Measurements from ENCODE around the gene PRSS56. TPM values are rescaled to one million over a fixed set of nuclear protein-coding genes. Genes with fewer than 3 reads are reported as not detected.
"Not testable (repeated sequence)": the region's sequence is repeated elsewhere in the genome, so short reads cannot be mapped to it uniquely, and the experiment has no call there.

Gene PRSS56
- polyA plus RNA-seq, 1 donor from 2014 or later, result 0.16 TPM

DNA sequence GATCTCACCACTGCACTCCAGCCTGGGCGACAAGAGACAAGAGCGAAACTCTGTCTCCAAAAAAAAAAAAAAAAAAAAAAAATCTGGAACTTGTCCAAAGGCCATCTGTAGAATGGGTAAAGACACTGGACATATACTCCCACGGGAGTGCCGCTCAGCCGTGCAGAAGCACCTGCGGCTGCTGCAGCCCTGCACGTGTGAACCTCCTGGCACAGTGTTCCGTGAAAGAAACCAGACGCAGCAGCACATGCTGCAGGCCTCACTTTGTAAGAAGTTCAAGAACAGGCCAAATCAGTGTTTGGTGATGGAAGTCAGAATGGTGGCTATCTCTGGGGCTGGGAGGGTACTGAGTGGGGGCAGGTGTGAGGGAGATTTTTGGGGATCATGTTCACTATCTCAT, 12.2 kb downstream of the PRSS56 start:
- Histone ChIP-seq H3K4me3 (ENCODE audit: low read length) (no peak overlapping the region), H3K36me3 (ENCODE audit: insufficient read depth, low read length) (no peaks in the 10 kb centered on the region), H4K20me1 (ENCODE audit: insufficient read depth) (no peaks in the 10 kb centered on the region), H2AFZ (ENCODE audit: low read depth, low read length) (no peak overlapping the region), H3F3A (ENCODE audit: insufficient read depth, low read length, poor library complexity, severe bottlenecking) (no peaks in the 10 kb centered on the region), H3K9me2 (ENCODE audit: insufficient read depth, low read length) (no peaks in the 10 kb centered on the region), H3K9ac (ENCODE audit: low read length) (no peak overlapping the region), H3K9me3 (ENCODE audit: low read length) (no peaks in the 10 kb centered on the region), H3K27me3 (ENCODE audit: insufficient read depth, low read depth, low read length) (no peaks in the 10 kb centered on the region), H3K4me2 (ENCODE audit: low read length) (no peak overlapping the region), H3K79me2 (replicated peaks; ENCODE audit: insufficient read depth, low read length) (no peaks in the 10 kb centered on the region), H3K27ac (ENCODE audit: low read length) (no peak overlapping the region)
- TF ChIP-seq TAF1 (IDR thresholded peaks at IDR 0.05; ENCODE audit: low read depth) (no peak), MXI1 (conservative IDR thresholded peaks at IDR 0.05; ENCODE audit: poor library complexity, severe bottlenecking) (no peak), RAD21 (conservative IDR thresholded peaks at IDR 0.05) (no peak), EP300 (conservative IDR thresholded peaks at IDR 0.05; ENCODE audit: poor library complexity, severe bottlenecking) (no peak)

- not testable (repeated sequence) for H3K9me2 ChIP-seq (ENCODE audit: insufficient read depth, low read length); H4K20me1 ChIP-seq (ENCODE audit: insufficient read depth); H3K36me3 ChIP-seq (ENCODE audit: insufficient read depth, low read length); H3K79me2 ChIP-seq (replicated peaks; ENCODE audit: insufficient read depth, low read length); H3K9ac ChIP-seq (ENCODE audit: low read length); H3F3A ChIP-seq (ENCODE audit: insufficient read depth, low read length, poor library complexity, severe bottlenecking); H3K4me3 ChIP-seq (ENCODE audit: low read length); H3K27ac ChIP-seq (ENCODE audit: low read length); H3K9me3 ChIP-seq (ENCODE audit: low read length); H3K27me3 ChIP-seq (ENCODE audit: insufficient read depth, low read depth, low read length); H3K4me2 ChIP-seq (ENCODE audit: low read length); H2AFZ ChIP-seq (ENCODE audit: low read depth, low read length)
These were observed 12.6 kb downstream of the PRSS56 start for GRCh38 chr2:232532821-232533220.

DNA sequence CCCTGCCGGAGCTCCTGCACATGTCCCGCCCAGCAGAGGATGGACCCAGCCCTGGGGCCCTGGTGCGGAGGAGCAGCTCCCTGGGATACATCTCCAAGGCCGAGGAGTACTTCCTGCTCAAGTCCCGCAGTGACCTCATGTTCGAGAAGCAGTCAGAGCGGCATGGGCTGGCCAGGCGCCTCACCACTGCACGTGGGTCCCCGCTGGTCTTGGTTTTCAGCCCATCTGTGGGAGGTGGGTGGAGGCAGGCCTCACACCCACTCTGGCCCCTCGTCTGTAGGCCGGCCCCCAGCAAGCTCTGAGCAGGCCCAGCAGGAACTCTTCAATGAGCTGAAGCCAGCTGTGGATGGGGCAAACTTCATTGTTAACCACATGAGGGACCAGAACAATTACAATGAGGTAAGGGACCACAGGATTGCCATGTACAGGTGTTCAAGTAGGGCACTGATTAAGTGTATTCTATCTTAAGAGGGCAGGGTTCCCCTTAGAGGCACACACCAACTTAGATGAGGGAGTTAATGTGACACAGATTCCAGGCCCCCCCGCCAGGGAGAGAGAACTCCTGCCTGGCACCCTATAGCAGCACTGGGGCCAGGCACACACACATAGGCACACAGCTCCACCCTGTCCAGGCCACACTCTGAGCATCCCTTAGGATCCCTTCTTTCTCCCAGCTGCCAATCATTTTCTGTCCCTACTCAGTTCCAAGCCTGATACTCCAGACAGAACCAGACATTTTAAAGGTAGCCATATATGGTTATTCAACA, 13.9 kb downstream of the PRSS56 start:
- Histone ChIP-seq H3K4me2 (ENCODE audit: low read length) (no peak overlapping the region), H3K79me2 (replicated peaks; ENCODE audit: insufficient read depth, low read length) (no peaks in the 10 kb centered on the region), H4K20me1 (ENCODE audit: insufficient read depth) (no peaks in the 10 kb centered on the region), H2AFZ (ENCODE audit: low read depth, low read length) (no peak overlapping the region), H3K27ac (ENCODE audit: low read length) (no peak overlapping the region), H3F3A (ENCODE audit: insufficient read depth, low read length, poor library complexity, severe bottlenecking) (no peaks in the 10 kb centered on the region), H3K36me3 (ENCODE audit: insufficient read depth, low read length) (no peaks in the 10 kb centered on the region), H3K9ac (ENCODE audit: low read length) (no peak overlapping the region), H3K9me2 (ENCODE audit: insufficient read depth, low read length) (no peaks in the 10 kb centered on the region), H3K27me3 (ENCODE audit: insufficient read depth, low read depth, low read length) (no peaks in the 10 kb centered on the region), H3K4me3 (ENCODE audit: low read length) (no peak overlapping the region), H3K9me3 (ENCODE audit: low read length) (no peaks in the 10 kb centered on the region)
- TF ChIP-seq EZH2 (IDR thresholded peaks at IDR 0.05; ENCODE audit: borderline replicate concordance, insufficient read depth, low read length, poor library complexity, severe bottlenecking) (no peak), CTCF (IDR thresholded peaks at IDR 0.05; ENCODE audit: poor library complexity, severe bottlenecking) (no peak), SMC3 (conservative IDR thresholded peaks at IDR 0.05; ENCODE audit: poor library complexity) (no peak), POLR2AphosphoS5 (IDR thresholded peaks at IDR 0.05) (no peak), REST (IDR thresholded peaks at IDR 0.05; ENCODE audit: borderline replicate concordance) (no peak), EP300 (conservative IDR thresholded peaks at IDR 0.05; ENCODE audit: poor library complexity, severe bottlenecking) (no peak), TAF1 (IDR thresholded peaks at IDR 0.05; ENCODE audit: low read depth) (no peak), RAD21 (conservative IDR thresholded peaks at IDR 0.05) (no peak), MXI1 (conservative IDR thresholded peaks at IDR 0.05; ENCODE audit: poor library complexity, severe bottlenecking) (no peak)
